Measurements from ENCODE around the gene DBH. TPM values are rescaled to one million over a fixed set of nuclear protein-coding genes. Genes with fewer than 3 reads are reported as not detected.

DBH gene
- polyA plus RNA-seq, 1 donor (not counting 4 experiments of a cell fraction or from before 2014, with no cell fraction given), result not detected

- FAIRE-seq, result no peak
- Histone ChIP-seq H3K36me3 (ENCODE audit: control insufficient read depth in 2 of 2, extremely low read depth in 1 of 2, insufficient read depth in 2 of 2, low read length in 2 of 2) (no peaks in the 10 kb centered on the region), H3K27ac (ENCODE audit: control insufficient read depth, insufficient read depth, low read length) (no peak overlapping the region), H3K4me2 (ENCODE audit: control insufficient read depth, extremely low read depth, insufficient read depth, low read depth, low read length) (no peak overlapping the region), H2AFZ (ENCODE audit: control insufficient read depth, low read length) (no peak overlapping the region), H3K4me1 (ENCODE audit: control insufficient read depth, extremely low read depth, insufficient read depth, low read length) (no peaks in the 10 kb centered on the region), H3K9ac (ENCODE audit: control insufficient read depth, extremely low read depth, insufficient read depth, low read length) (no peak overlapping the region), H4K20me1 (ENCODE audit: control insufficient read depth, extremely low read depth, insufficient read depth, low read length) (no peaks in the 10 kb centered on the region), H3K27me3 (ENCODE audit: control insufficient read depth, extremely low read depth, insufficient read depth, low read length) (peaks cover 54% of the 10 kb centered on the region), H3K4me3 (ENCODE audit: control insufficient read depth in 2 of 3, extremely low read depth in 1 of 3, insufficient read depth in 2 of 3, low read depth in 1 of 3, low read length in 3 of 3) (no peak overlapping the region), H3K9me1 (ENCODE audit: control insufficient read depth, extremely low read depth, insufficient read depth, low read length) (no peaks in the 10 kb centered on the region), H3K9me3 (ENCODE audit: control insufficient read depth, low read depth, low read length) (peaks cover 4% of the 10 kb centered on the region), H3K79me2 (ENCODE audit: control insufficient read depth, insufficient read depth, low read length) (no peaks in the 10 kb centered on the region)
- TF ChIP-seq EZH2 (IDR thresholded peaks at IDR 0.05; ENCODE audit: low read length), result no peak
- TF ChIP-seq, protein P1, sequence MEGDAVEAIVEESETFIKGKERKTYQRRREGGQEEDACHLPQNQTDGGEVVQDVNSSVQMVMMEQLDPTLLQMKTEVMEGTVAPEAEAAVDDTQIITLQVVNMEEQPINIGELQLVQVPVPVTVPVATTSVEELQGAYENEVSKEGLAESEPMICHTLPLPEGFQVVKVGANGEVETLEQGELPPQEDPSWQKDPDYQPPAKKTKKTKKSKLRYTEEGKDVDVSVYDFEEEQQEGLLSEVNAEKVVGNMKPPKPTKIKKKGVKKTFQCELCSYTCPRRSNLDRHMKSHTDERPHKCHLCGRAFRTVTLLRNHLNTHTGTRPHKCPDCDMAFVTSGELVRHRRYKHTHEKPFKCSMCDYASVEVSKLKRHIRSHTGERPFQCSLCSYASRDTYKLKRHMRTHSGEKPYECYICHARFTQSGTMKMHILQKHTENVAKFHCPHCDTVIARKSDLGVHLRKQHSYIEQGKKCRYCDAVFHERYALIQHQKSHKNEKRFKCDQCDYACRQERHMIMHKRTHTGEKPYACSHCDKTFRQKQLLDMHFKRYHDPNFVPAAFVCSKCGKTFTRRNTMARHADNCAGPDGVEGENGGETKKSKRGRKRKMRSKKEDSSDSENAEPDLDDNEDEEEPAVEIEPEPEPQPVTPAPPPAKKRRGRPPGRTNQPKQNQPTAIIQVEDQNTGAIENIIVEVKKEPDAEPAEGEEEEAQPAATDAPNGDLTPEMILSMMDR (optimal IDR thresholded peaks at IDR 0.05 in 1 of 3, IDR thresholded peaks at IDR 0.05 in 1 of 3, conservative IDR thresholded peaks at IDR 0.05 in 1 of 3; ENCODE audit: extremely low read depth in 1 of 3, insufficient read depth in 2 of 3, low read length in 3 of 3), result no peak
- dilution Hi-C loops (cut with MboI; ENCODE audit: extremely low pct_ligation_motif_present, low sequenced_read_pairs), result no loop called here
- DNase-seq (ENCODE audit: low read depth, low spot score), result no peak
These were observed 31.9 kb upstream of the DBH start for GRCh38 chr9:133604214-133604613.

DNA sequence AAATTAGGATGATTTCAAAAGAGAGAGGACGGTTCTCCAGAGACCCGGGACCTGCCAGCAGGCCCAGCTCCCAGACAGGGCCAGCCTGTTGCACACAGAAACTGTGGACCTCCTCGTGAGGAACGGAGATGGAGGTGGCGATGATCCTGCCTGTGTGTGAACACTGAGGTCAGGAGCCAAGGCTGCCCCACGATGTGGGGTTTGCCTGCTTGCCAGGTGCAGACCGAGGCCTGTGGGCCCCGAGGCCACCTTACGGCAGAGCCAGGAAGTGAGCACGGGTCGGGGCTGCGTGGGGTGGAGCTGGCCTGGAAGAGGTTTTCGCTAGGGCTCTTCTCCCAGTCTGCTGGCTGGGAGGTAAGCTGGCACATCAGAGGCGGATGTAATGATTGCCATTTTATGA, 31.3 kb upstream of the DBH start:
- no peaks in the 10 kb centered on the region for H3K36me3 ChIP-seq (ENCODE audit: control insufficient read depth in 2 of 2, extremely low read depth in 1 of 2, insufficient read depth in 2 of 2, low read length in 2 of 2)
- H4K20me1 ChIP-seq (ENCODE audit: control insufficient read depth, extremely low read depth, insufficient read depth, low read length), result no peaks in the 10 kb centered on the region
- H3K9me1 ChIP-seq (ENCODE audit: control insufficient read depth, extremely low read depth, insufficient read depth, low read length), result no peaks in the 10 kb centered on the region
- H3K4me1 ChIP-seq (ENCODE audit: control insufficient read depth, extremely low read depth, insufficient read depth, low read length), result no peaks in the 10 kb centered on the region
- H3K27ac ChIP-seq (ENCODE audit: control insufficient read depth, insufficient read depth, low read length), result no peak overlapping the region
- DNase-seq (ENCODE audit: low read depth, low spot score), result no peak
- peaks cover 60% of the 10 kb centered on the region for H3K27me3 ChIP-seq (ENCODE audit: control insufficient read depth, extremely low read depth, insufficient read depth, low read length)
- no peak overlapping the region for H3K9ac ChIP-seq (ENCODE audit: control insufficient read depth, extremely low read depth, insufficient read depth, low read length)
- H2AFZ ChIP-seq (ENCODE audit: control insufficient read depth, low read length), result no peak overlapping the region
- TF ChIP-seq, protein P1 (optimal IDR thresholded peaks at IDR 0.05 in 1 of 3, IDR thresholded peaks at IDR 0.05 in 1 of 3, conservative IDR thresholded peaks at IDR 0.05 in 1 of 3; ENCODE audit: extremely low read depth in 1 of 3, insufficient read depth in 2 of 3, low read length in 3 of 3), result peak in 2 of 3 experiments; percentile 21 to 26
- TF ChIP-seq EZH2 (IDR thresholded peaks at IDR 0.05; ENCODE audit: low read length), result peak; percentile 27
- dilution Hi-C loops (cut with MboI; ENCODE audit: extremely low pct_ligation_motif_present, low sequenced_read_pairs), result no loop called here
- no peak overlapping the region for H3K4me2 ChIP-seq (ENCODE audit: control insufficient read depth, extremely low read depth, insufficient read depth, low read depth, low read length)
- H3K79me2 ChIP-seq (ENCODE audit: control insufficient read depth, insufficient read depth, low read length), result no peaks in the 10 kb centered on the region
- peaks cover 1% of the 10 kb centered on the region for H3K9me3 ChIP-seq (ENCODE audit: control insufficient read depth, low read depth, low read length)
- no peak for FAIRE-seq
- no peak overlapping the region for H3K4me3 ChIP-seq (ENCODE audit: control insufficient read depth in 2 of 3, extremely low read depth in 1 of 3, insufficient read depth in 2 of 3, low read depth in 1 of 3, low read length in 3 of 3)

Data from keratinocyte (primary cell).